Measurements from ENCODE around the gene OLFM3.

DNA sequence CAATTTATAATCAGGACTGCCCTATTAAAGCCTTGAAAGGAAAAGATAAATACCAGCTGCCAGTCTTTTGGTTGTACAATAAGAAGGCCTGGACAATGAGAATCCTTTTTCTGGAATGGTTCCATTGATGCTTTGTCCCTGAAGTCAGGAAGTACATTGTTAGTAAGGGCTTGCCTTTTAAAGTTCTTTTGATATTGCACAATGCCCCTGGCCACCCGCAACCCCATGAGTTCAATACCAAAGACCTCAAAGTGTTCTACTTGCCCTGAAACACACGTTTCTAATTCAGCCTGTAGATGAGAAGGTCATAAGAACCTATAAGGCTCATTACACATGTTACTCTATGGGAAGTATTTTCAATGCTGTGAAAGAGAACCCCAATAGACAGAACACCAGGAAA is 112.1 kb downstream of the OLFM3 start:
- TF ChIP-seq, protein P1, sequence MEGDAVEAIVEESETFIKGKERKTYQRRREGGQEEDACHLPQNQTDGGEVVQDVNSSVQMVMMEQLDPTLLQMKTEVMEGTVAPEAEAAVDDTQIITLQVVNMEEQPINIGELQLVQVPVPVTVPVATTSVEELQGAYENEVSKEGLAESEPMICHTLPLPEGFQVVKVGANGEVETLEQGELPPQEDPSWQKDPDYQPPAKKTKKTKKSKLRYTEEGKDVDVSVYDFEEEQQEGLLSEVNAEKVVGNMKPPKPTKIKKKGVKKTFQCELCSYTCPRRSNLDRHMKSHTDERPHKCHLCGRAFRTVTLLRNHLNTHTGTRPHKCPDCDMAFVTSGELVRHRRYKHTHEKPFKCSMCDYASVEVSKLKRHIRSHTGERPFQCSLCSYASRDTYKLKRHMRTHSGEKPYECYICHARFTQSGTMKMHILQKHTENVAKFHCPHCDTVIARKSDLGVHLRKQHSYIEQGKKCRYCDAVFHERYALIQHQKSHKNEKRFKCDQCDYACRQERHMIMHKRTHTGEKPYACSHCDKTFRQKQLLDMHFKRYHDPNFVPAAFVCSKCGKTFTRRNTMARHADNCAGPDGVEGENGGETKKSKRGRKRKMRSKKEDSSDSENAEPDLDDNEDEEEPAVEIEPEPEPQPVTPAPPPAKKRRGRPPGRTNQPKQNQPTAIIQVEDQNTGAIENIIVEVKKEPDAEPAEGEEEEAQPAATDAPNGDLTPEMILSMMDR (IDR thresholded peaks at IDR 0.05; ENCODE audit: insufficient read depth, low read length), result no peak
- TF ChIP-seq POLR2AphosphoS5 (IDR thresholded peaks at IDR 0.05; ENCODE audit: low read depth) (no peak), SPI1 (IDR thresholded peaks at IDR 0.05; ENCODE audit: borderline replicate concordance, low read depth) (no peak)
- TF ChIP-seq, protein P2, sequence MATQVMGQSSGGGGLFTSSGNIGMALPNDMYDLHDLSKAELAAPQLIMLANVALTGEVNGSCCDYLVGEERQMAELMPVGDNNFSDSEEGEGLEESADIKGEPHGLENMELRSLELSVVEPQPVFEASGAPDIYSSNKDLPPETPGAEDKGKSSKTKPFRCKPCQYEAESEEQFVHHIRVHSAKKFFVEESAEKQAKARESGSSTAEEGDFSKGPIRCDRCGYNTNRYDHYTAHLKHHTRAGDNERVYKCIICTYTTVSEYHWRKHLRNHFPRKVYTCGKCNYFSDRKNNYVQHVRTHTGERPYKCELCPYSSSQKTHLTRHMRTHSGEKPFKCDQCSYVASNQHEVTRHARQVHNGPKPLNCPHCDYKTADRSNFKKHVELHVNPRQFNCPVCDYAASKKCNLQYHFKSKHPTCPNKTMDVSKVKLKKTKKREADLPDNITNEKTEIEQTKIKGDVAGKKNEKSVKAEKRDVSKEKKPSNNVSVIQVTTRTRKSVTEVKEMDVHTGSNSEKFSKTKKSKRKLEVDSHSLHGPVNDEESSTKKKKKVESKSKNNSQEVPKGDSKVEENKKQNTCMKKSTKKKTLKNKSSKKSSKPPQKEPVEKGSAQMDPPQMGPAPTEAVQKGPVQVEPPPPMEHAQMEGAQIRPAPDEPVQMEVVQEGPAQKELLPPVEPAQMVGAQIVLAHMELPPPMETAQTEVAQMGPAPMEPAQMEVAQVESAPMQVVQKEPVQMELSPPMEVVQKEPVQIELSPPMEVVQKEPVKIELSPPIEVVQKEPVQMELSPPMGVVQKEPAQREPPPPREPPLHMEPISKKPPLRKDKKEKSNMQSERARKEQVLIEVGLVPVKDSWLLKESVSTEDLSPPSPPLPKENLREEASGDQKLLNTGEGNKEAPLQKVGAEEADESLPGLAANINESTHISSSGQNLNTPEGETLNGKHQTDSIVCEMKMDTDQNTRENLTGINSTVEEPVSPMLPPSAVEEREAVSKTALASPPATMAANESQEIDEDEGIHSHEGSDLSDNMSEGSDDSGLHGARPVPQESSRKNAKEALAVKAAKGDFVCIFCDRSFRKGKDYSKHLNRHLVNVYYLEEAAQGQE (IDR thresholded peaks at IDR 0.05; ENCODE audit: insufficient replicate concordance, low read depth), result no peak

Measured in HL-60 (cell line).